PC-9 (cell line): ENCODE measurements around the gene EBF4. TPM values are rescaled to one million over a fixed set of nuclear protein-coding genes. Genes with fewer than 3 reads are reported as not detected.

ENCODE experiments used
- Bru-seq: library from RNA; stranded (reverse); fragments of 400-500 nt; gene quantifications from one replicate; lab custom pipeline; 2021; lab: Mats Ljungman, UMichigan
- BruChase-seq, 2 experiments: library from RNA; stranded (reverse); fragments of 400-500 nt; gene quantifications; one replicate each; lab custom pipeline; 2021; lab: Mats Ljungman, UMichigan
- BruUV-seq: library from RNA; stranded (reverse); fragments of 400-500 nt; replicated peaks from 2 replicates; lab custom pipeline; 2021; lab: Mats Ljungman, UMichigan
- CTCF ChIA-PET: fragments of 300-600 bp; sonication (Branson Sonifier 250); formaldehyde crosslinking; loops from one replicate; lab custom pipeline; 2022; ENCODE audit warnings: antibody characterized with exemption; lab: Charles Lee
- POLR2A ChIA-PET: fragments of 300-600 bp; sonication (Branson Sonifier 250); formaldehyde crosslinking; loops from one replicate; lab custom pipeline; 2022; ENCODE audit warnings: antibody characterized with exemption; ENCODE audit not compliant: unreplicated experiment; lab: Charles Lee
- DNase-seq, 2 experiments: peaks; one replicate each; pipeline versions ENCODE4 v3.0.0 to v3.0.0-alpha.2; 2015 to 2022; ENCODE audit warnings: mixed read lengths in 1 of 2
- H2AFZ ChIP-seq: fragments of 200-600 bp; sonication (generic); 2 replicates; pipeline ENCODE4 v1.8.1; 2017; ENCODE audit warnings: antibody characterized with exemption
- H3F3A ChIP-seq: fragments of 200-600 bp; sonication (generic); 2 replicates; pipeline ENCODE4 v1.8.1; 2017; ENCODE audit warnings: antibody characterized with exemption, mild to moderate bottlenecking, low read depth; ENCODE audit not compliant: insufficient read depth
- H3K27ac ChIP-seq: fragments of 200-600 bp; sonication (generic); 2 replicates; pipeline ENCODE4 v1.6.1; 2016; ENCODE audit warnings: mixed run types
- H3K27me3 ChIP-seq: fragments of 200-600 bp; sonication (generic); 2 replicates; pipeline ENCODE4 v1.6.1; 2016; ENCODE audit warnings: low read depth, mixed run types; ENCODE audit not compliant: insufficient read depth
- H3K36me3 ChIP-seq: fragments of 200-600 bp; sonication (generic); 2 replicates; pipeline ENCODE4 v1.6.1; 2016; ENCODE audit warnings: low read depth, mixed run types
- H3K4me1 ChIP-seq: fragments of 200-600 bp; sonication (generic); replicated peaks from 2 replicates; pipeline ENCODE4 v1.6.1; 2016; ENCODE audit warnings: mixed run types; ENCODE audit not compliant: insufficient read depth
- H3K4me2 ChIP-seq: fragments of 200-600 bp; sonication (generic); 2 replicates; pipeline ENCODE4 v1.6.1; 2017; ENCODE audit warnings: mixed run types
- H3K4me3 ChIP-seq: fragments of 200-600 bp; sonication (generic); 2 replicates; pipeline ENCODE4 v1.6.1; 2016; ENCODE audit warnings: mixed run types
- H3K79me2 ChIP-seq: fragments of 200-600 bp; sonication (generic); 2 replicates; pipeline ENCODE4 v1.6.1; 2017; ENCODE audit warnings: low read depth, mixed run types
- H3K9me2 ChIP-seq: fragments of 200-600 bp; sonication (generic); 2 replicates; pipeline ENCODE4 v1.8.1; 2017; ENCODE audit warnings: mild to moderate bottlenecking; ENCODE audit not compliant: insufficient read depth
- H3K9me3 ChIP-seq: fragments of 200-600 bp; sonication (generic); 2 replicates; pipeline ENCODE4 v1.8.1; 2016; ENCODE audit warnings: low read depth; ENCODE audit not compliant: insufficient read depth
- H4K20me1 ChIP-seq: fragments of 200-600 bp; sonication (generic); 2 replicates; pipeline ENCODE4 v1.8.1; 2017; ENCODE audit not compliant: insufficient read depth
- CTCF ChIP-seq: fragments of 200-600 bp; sonication (generic); conservative IDR thresholded peaks from 2 replicates; pipeline ENCODE4 v1.6.1; 2017; ENCODE audit warnings: mixed run types, antibody characterized with exemption, mild to moderate bottlenecking, moderate library complexity
- EZH2 ChIP-seq: fragments of 200-600 bp; sonication (generic); IDR thresholded peaks from 2 replicates; pipeline ENCODE4 v1.8.0; 2017; ENCODE audit warnings: antibody characterized with exemption, low read depth
- intact Hi-C: fragments of 100-400 bp; cut with micrococcal nuclease; formaldehyde crosslinking; loops from one replicate; pipeline ENCODE4 v1.10.0; 2022; ENCODE audit not compliant: unreplicated experiment
- long read RNA-seq: library from polyadenylated mRNA; stranded (forward); transcript quantifications from one replicate; pipeline ENCODE4 v2.0.0, GENCODE V29; 2022
- total RNA-seq: library from RNA; stranded (reverse); gene quantifications from 2 replicates; pipeline ENCODE4 v1.2.3, GENCODE V29; 2021

EBF4 gene
- 4.9 and 5.1 TPM in 2 replicates for total RNA-seq
- percentile 37 among the genes with signal in this experiment for Bru-seq, nascent RNA
- percentile 48 among the genes with signal in this experiment for BruChase-seq, experiment 1, labeled RNA remaining after a 2-hour chase
- percentile 34 among the genes with signal in this experiment for BruChase-seq, experiment 2, labeled RNA remaining after a 6-hour chase
- long read RNA-seq = 0 reads

DNA sequence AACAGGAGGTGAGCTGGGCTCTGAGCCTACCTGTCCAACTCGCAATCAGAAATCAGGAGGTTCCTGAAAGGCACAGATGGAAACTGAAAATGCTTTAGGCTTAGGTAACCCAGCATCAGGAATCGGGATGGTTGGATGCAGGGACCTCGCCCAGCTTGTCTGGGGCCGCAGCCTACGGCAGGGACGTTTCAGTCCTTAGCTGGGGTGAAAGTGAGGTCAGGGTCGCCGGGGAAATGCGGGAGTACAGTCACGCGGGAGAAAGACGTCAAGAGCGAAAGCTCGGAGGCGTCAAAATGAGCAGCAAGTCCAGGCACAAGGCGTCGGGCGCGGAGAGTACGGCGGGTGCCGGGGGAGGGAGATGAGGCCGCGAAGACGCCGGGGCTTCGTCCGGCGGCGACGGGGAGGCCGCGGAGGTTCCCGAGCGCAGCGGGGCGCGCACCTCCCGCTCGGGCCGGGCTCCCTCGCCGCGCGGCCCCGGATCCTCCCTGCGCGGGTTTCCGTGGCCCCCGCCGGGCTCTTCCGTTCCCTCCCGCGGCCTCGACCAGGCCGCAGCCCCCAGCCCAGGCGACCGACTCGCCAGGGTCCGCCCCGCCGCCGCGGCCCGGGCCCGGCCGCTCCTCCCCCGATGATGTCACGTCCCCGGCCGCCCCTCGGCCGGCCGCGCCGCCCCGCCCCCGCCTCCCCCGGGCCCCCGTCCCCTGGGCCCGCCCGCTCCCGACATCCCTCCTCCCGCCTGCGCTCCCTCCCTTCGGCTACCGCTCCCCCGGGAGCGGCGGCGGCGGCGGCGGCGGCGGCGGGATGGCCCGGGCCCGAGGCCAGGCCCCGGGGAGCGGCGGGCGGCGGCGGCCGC is at the start of gene EBF4:
EBF4 (plus strand) TSS at position 745 of the 850 bp plus-strand sequence. CDS start 866 bp downstream, outside the sequence.
- Histone ChIP-seq H4K20me1 (no peaks in the 10 kb centered on the region), H2AFZ (no peak within 1 kb of the TSS), H3K27me3 (peaks cover 70% of the 10 kb centered on the region), H3F3A (no peaks in the 10 kb centered on the region), H3K4me2 (no peak within 1 kb of the TSS), H3K4me3 (no peak within 1 kb of the TSS), H3K4me1 (no peaks in the 10 kb centered on the region), H3K27ac (no peak within 1 kb of the TSS), H3K79me2 (no peaks in the 10 kb centered on the region), H3K9me2 (no peaks in the 10 kb centered on the region), H3K36me3 (no peaks in the 10 kb centered on the region), H3K9me3 (no peaks in the 10 kb centered on the region)
- TF ChIP-seq EZH2 = no peak
- TF ChIP-seq CTCF = no peak
- ChIA-PET CTCF (interaction anchor here (0.6 kb wide), 1 partner anchor 174 kb away, joined by 3 read pairs; no protein-coding TSS in a partner anchor), POLR2A (no interaction called here)
- DNase-seq = peak in 1 of 2 experiments; percentile 27
- intact Hi-C loops = loop anchor here (10.0 kb wide), 1 partner anchor 623 kb away; no protein-coding TSS in a partner anchor
- BruUV-seq = TSS peak; percentile 44

GRCh38 chr20:2643708-2644107 is 48.9 kb upstream of the EBF4 start:
- POLR2A ChIA-PET = interaction anchor here (0.6 kb wide), 2 partner anchors 60 to 280 kb away, joined by 4 to 17 read pairs; no protein-coding TSS in a partner anchor
- intact Hi-C loops = no loop called here
- CTCF ChIA-PET = no interaction called here
- H3K27me3 ChIP-seq = no peaks in the 10 kb centered on the region
- no peaks in the 10 kb centered on the region for H3K9me3 ChIP-seq
- H3K79me2 ChIP-seq = no peaks in the 10 kb centered on the region
- no peaks in the 10 kb centered on the region for H4K20me1 ChIP-seq
- H3K36me3 ChIP-seq = no peaks in the 10 kb centered on the region
- H3K4me1 ChIP-seq = no peaks in the 10 kb centered on the region
- no peak overlapping the region for H3K4me2 ChIP-seq
- no peak overlapping the region for H3K27ac ChIP-seq
- no peak for DNase-seq
- H3F3A ChIP-seq = peaks cover 7% of the 10 kb centered on the region; the same call in 1 of the 2 replicates
- TF ChIP-seq EZH2 = no peak
- TF ChIP-seq CTCF = no peak
- H3K4me3 ChIP-seq = no peak overlapping the region
- no TSS peak for BruUV-seq
- no peak overlapping the region for H2AFZ ChIP-seq
- no peaks in the 10 kb centered on the region for H3K9me2 ChIP-seq
